ENCODE results near the gene PSMA2. TPM values are rescaled to one million over a fixed set of nuclear protein-coding genes. Genes with fewer than 3 reads are reported as not detected.

PSMA2 gene
- total RNA-seq, 2 experiments from 2014 or later, result 193 to 197 TPM

GRCh38 chr7:42934291-42934690, 2.3 kb upstream of the PSMA2 start:
- POLR2A ChIA-PET, result interaction anchor here (6.6 kb wide), 1 partner anchor 20 kb away, joined by 57 read pairs; the partner anchor contains the start of gene C7orf25
- intact Hi-C loops (cut with micrococcal nuclease), result no loop called here
- peaks cover 44% of the 10 kb centered on the region for H3K36me3 Mint-ChIP-seq (ENCODE audit: low read depth)

DNA sequence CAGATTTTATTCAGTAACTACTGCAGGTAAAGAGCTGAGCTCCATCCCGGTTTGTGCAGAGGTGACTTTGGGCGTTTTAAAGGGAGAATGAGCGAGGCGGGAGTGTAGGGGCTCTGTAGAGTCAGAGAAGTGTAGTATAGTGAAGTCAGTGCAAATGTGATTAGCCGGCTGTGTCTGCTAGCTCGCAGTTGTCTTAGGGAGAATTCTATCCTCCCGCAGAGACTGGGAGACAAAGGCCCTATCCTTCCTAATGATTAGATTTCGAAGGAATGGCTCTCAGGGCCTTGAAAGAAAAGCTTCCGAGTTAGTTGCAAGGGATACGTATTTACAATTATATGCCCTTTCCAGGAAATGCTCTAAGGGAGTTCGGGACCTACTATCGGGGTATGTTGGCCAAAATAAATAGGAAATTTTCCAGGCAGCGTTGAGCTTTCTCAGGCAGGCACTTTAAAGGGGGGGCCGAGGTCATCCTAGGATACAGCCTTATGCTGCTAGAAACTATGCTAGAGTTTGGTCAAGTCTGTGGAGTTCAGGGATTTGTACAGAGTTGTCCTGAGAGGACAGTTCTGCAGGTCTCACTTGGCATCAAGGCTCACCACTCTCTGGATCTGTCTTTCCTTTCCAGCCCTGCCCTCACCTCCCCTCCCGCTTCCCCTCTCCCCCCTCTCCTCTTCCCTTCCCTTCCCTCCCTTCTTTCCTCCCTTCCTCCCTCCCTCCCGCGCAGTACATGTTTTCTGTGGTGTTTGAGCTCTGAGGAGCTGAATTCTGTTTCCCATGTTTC, 1.0 kb upstream of the PSMA2 start:
- H3K9me3 Mint-ChIP-seq, result no peaks in the 10 kb centered on the region
- TF ChIP-seq CTCF (IDR thresholded peaks at IDR 0.05), result no peak
- H3K27me3 Mint-ChIP-seq, result no peaks in the 10 kb centered on the region
- ChIA-PET POLR2A (interaction anchor here (1.2 to 6.6 kb wide), 5 partner anchors 8 to 18 kb away, joined by 3 to 57 read pairs (median 4); partner anchors contain the start of gene C7orf25), CTCF (interaction anchor here (0.8 to 3.4 kb wide), 4 partner anchors 8 to 649 kb away, joined by 3 to 28 read pairs (median 6); no protein-coding TSS in a partner anchor)
- DNase-seq (no peak), ATAC-seq (no peak)
- H3K36me3 Mint-ChIP-seq (ENCODE audit: low read depth), result peaks cover 46% of the 10 kb centered on the region
- peaks cover 54% of the 10 kb centered on the region for H3K4me1 Mint-ChIP-seq (ENCODE audit: low read depth)
- intact Hi-C loops (cut with micrococcal nuclease), result no loop called here
- peak overlapping the region; percentile 100 for H3K27ac Mint-ChIP-seq
- peak overlapping the region; percentile 100 for H3K4me3 Mint-ChIP-seq

More at GRCh38 chr7:42934291-42934690, 2.3 kb upstream of the PSMA2 start:
- CTCF ChIA-PET, result interaction anchor here (0.7 to 1.8 kb wide), 3 partner anchors 46 to 993 kb away, joined by 3 to 7 read pairs (median 3); no protein-coding TSS in a partner anchor
- Mint-ChIP-seq H3K9me3 (no peaks in the 10 kb centered on the region), H3K27me3 (no peaks in the 10 kb centered on the region), H3K4me1 (ENCODE audit: low read depth) (peaks cover 47% of the 10 kb centered on the region), H3K27ac (peak overlapping the region; percentile 74), H3K4me3 (peak overlapping the region; percentile 100)
- TF ChIP-seq CTCF (IDR thresholded peaks at IDR 0.05), result no peak
- DNase-seq, result no peak
- no peak for ATAC-seq

- peaks cover 46% of the 10 kb centered on the region for H3K36me3 Mint-ChIP-seq (ENCODE audit: low read depth)
- H3K4me3 Mint-ChIP-seq, result peak overlapping the region; percentile 100
- ATAC-seq, result no peak
- peaks cover 63% of the 10 kb centered on the region for H3K4me1 Mint-ChIP-seq (ENCODE audit: low read depth)
- H3K27ac Mint-ChIP-seq, result peak overlapping the region; percentile 100
- no peaks in the 10 kb centered on the region for H3K27me3 Mint-ChIP-seq
- DNase-seq, result peak; percentile 24
- POLR2A ChIA-PET, result interaction anchor here (1.0 to 6.6 kb wide), 5 partner anchors 10 to 34 kb away, joined by 3 to 57 read pairs (median 13); partner anchors contain the start of gene C7orf25
- no peaks in the 10 kb centered on the region for H3K9me3 Mint-ChIP-seq
- CTCF ChIA-PET, result interaction anchor here (0.7 to 3.4 kb wide), 5 partner anchors 10 to 751 kb away, joined by 3 to 28 read pairs (median 4); no protein-coding TSS in a partner anchor
- intact Hi-C loops (cut with micrococcal nuclease), result loop anchor here (2.0 kb wide), 1 partner anchor 19 kb away; the partner anchor contains the start of gene C7orf25
- no peak for TF ChIP-seq CTCF (IDR thresholded peaks at IDR 0.05)
These were observed 534 bp downstream of the PSMA2 start for GRCh38 chr7:42931447-42931833.

GRCh38 chr7:42930889-42931288, 1.1 kb downstream of the PSMA2 start:
- H3K27ac Mint-ChIP-seq, result peak overlapping the region; percentile 100
- H3K9me3 Mint-ChIP-seq, result no peaks in the 10 kb centered on the region
- ChIA-PET POLR2A (interaction anchor here (1.1 to 6.6 kb wide), 4 partner anchors 10 to 21 kb away, joined by 5 to 57 read pairs (median 17); partner anchors contain the start of gene C7orf25), CTCF (interaction anchor here (1.1 to 3.4 kb wide), 6 partner anchors 8 to 752 kb away, joined by 3 to 28 read pairs (median 4); no protein-coding TSS in a partner anchor)
- H3K4me1 Mint-ChIP-seq (ENCODE audit: low read depth), result peaks cover 62% of the 10 kb centered on the region
- no peak for TF ChIP-seq CTCF (IDR thresholded peaks at IDR 0.05)
- no peak for ATAC-seq
- no peak for DNase-seq
- intact Hi-C loops (cut with micrococcal nuclease), result loop anchor here (2.0 kb wide), 1 partner anchor 18 kb away; the partner anchor contains the start of gene C7orf25
- H3K4me3 Mint-ChIP-seq, result peak overlapping the region; percentile 100
- no peaks in the 10 kb centered on the region for H3K27me3 Mint-ChIP-seq
- H3K36me3 Mint-ChIP-seq (ENCODE audit: low read depth), result peaks cover 46% of the 10 kb centered on the region

All from activated CD8-positive, alpha-beta T cell treated with anti-CD3 and anti-CD28 coated beads for 36 hours (primary cell).